Subcutaneous abdominal adipose tissue (tissue), 5 donors: ENCODE measurements around the gene WDR55.
A peak's percentile ranks its signal among the peaks of the same experiment; 100 is the strongest.
"Not testable (repeated sequence)": the region's sequence is repeated elsewhere in the genome, so short reads cannot be mapped to it uniquely, and the experiment has no call there.

Experiments used
- H3K27ac ChIP-seq: one replicate; pipeline ENCODE4 v1.7.0; 2013; ENCODE audit warnings: low read depth, mild to moderate bottlenecking, inconsistent platforms, low read length, moderate library complexity
- H3K27me3 ChIP-seq, 5 donors: one replicate each; pipeline ENCODE4 v1.7.0; 2013; ENCODE audit warnings: low read length in 5 of 5, inconsistent platforms in 1 of 5; ENCODE audit not compliant: control insufficient read depth in 5 of 5, insufficient read depth in 4 of 5
- H3K36me3 ChIP-seq, 5 donors: one replicate each; pipeline ENCODE4 v1.7.0; 2013; ENCODE audit warnings: low read length in 5 of 5; ENCODE audit not compliant: control insufficient read depth in 5 of 5, insufficient read depth in 5 of 5
- H3K4me1 ChIP-seq, 5 donors: one replicate each; pipeline ENCODE4 v1.7.0; 2013; ENCODE audit warnings: low read length in 5 of 5, mild to moderate bottlenecking in 3 of 5, moderate library complexity in 1 of 5; ENCODE audit not compliant: control insufficient read depth in 5 of 5, insufficient read depth in 5 of 5
- H3K4me3 ChIP-seq, 5 donors: one replicate each; pipeline ENCODE4 v1.7.0; 2013; ENCODE audit warnings: low read length in 5 of 5, low read depth in 1 of 5
- H3K9ac ChIP-seq, 5 donors: one replicate each; pipeline ENCODE4 v1.7.0; 2013; ENCODE audit warnings: low read length in 5 of 5, mild to moderate bottlenecking in 4 of 5, moderate library complexity in 3 of 5
- H3K9me3 ChIP-seq, 5 donors: one replicate each; pipeline ENCODE4 v1.7.0; 2013; ENCODE audit warnings: low read length in 5 of 5; ENCODE audit not compliant: control insufficient read depth in 5 of 5
- donor health status: healthy.
- donor health status: healthy.
- donor health status: healthy.
- donor health status: healthy.
- donor health status: healthy.

The WDR55 gene

DNA sequence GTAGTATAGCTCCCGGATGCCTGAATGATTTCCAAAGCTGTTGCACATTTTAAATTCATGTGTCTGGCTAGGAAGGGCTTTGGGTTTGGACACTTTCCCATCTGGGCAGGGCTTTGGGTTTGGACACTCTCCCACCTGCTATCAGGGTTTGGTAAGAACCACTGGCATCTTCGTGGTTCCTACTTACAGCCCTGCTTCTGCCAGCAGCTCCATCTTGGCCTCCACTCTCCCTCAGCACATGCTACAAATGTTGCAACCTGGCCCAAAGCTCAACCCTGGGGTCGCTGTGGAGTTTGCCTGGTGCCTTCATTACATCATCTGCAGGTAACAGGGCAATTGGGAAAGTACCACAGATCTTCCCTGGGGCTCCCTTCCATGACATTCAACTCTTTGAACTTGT, 22.0 kb upstream of the WDR55 start:
- Histone ChIP-seq H3K9me3 (no peaks in the 10 kb centered on the region), H3K27me3 (no peaks in the 10 kb centered on the region), H3K36me3 (peaks cover 0 to 40% (median 30%) of the 10 kb centered on the region in 5 donors), H3K4me3 (no peak overlapping the region), H3K9ac (no peak overlapping the region), H3K4me1 (peaks cover 6 to 43% (median 33%) of the 10 kb centered on the region in 5 donors), H3K27ac (no peak overlapping the region)

DNA sequence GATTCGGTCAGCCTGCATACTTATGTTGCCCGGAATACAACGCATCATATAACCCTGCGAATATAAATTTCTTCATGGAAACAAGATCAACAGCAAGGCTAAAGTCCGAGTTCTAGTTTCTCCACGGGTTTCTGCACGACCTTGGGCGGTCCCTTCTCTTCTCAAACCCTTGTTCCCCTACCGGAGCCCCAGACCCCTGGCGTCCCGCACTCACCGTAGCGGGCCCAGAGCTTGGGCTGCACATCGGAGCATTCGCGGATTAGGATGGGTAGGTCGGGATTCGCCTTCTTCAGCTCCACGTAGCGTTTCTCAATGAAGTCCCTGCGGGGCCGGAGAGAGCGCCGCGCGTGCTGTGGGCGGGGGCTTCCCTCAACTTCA, 17.7 kb upstream of the WDR55 start:
- peak overlapping the region; percentile 69 to 94 (median 90) for H3K4me3 ChIP-seq
- H3K36me3 ChIP-seq, result peaks cover 10 to 66% (median 46%) of the 10 kb centered on the region in 5 donors
- H3K9me3 ChIP-seq, result no peaks in the 10 kb centered on the region
- peaks cover 0 to 31% (median 23%) of the 10 kb centered on the region in 5 donors for H3K4me1 ChIP-seq
- peak overlapping the region; percentile 71 for H3K27ac ChIP-seq
- H3K9ac ChIP-seq, result peak overlapping the region; percentile 35 to 96 (median 85)
- H3K27me3 ChIP-seq, result no peaks in the 10 kb centered on the region

- no peak overlapping the region for H3K27ac ChIP-seq
- no peaks in the 10 kb centered on the region for H3K9me3 ChIP-seq
- H3K27me3 ChIP-seq, result no peaks in the 10 kb centered on the region
- H3K9ac ChIP-seq, result no peak overlapping the region
- H3K4me3 ChIP-seq, result no peak overlapping the region
- H3K36me3 ChIP-seq, result peaks cover 42 to 95% (median 87%) of the 10 kb centered on the region in 5 donors
- peaks cover 0 to 2% (median 2%) of the 10 kb centered on the region in 5 donors for H3K4me1 ChIP-seq
Observed at GRCh38 chr5:140658870-140659269, 5.8 kb upstream of the WDR55 start.

GRCh38 chr5:140660371-140660770, 4.3 kb upstream of the WDR55 start:
- H3K9ac ChIP-seq, result not testable (repeated sequence)
- H3K36me3 ChIP-seq, result peaks cover 31 to 80% (median 72%) of the 10 kb centered on the region in 5 donors

GRCh38 chr5:140664030-140664358, 710 bp upstream of the WDR55 start:
- peaks cover 4 to 29% (median 21%) of the 10 kb centered on the region in 5 donors for H3K4me1 ChIP-seq
- H3K9ac ChIP-seq, result peak overlapping the region; percentile 70 to 99 (median 87)
- peak overlapping the region; percentile 85 to 96 (median 92) for H3K4me3 ChIP-seq
- no peaks in the 10 kb centered on the region for H3K27me3 ChIP-seq
- no peaks in the 10 kb centered on the region for H3K9me3 ChIP-seq
- H3K36me3 ChIP-seq, result peaks cover 21 to 65% (median 56%) of the 10 kb centered on the region in 5 donors
- H3K27ac ChIP-seq, result peak overlapping the region; percentile 92

More at GRCh38 chr5:140660371-140660770, 4.3 kb upstream of the WDR55 start:
- not testable (repeated sequence) for H3K4me3 ChIP-seq, H3K27ac ChIP-seq, H3K9me3 ChIP-seq, H3K27me3 ChIP-seq
- peaks cover 4 to 13% (median 10%) of the 10 kb centered on the region in 5 donors for H3K4me1 ChIP-seq

GRCh38 chr5:140671035-140671434, 6.3 kb downstream of the WDR55 start:
- not testable (repeated sequence) for H3K27me3 ChIP-seq, H3K4me3 ChIP-seq, H3K27ac ChIP-seq, H3K9ac ChIP-seq, H3K9me3 ChIP-seq
- peaks cover 0 to 13% (median 9%) of the 10 kb centered on the region in 5 donors for H3K4me1 ChIP-seq
- peaks cover 0 to 89% (median 63%) of the 10 kb centered on the region in 5 donors for H3K36me3 ChIP-seq

DNA sequence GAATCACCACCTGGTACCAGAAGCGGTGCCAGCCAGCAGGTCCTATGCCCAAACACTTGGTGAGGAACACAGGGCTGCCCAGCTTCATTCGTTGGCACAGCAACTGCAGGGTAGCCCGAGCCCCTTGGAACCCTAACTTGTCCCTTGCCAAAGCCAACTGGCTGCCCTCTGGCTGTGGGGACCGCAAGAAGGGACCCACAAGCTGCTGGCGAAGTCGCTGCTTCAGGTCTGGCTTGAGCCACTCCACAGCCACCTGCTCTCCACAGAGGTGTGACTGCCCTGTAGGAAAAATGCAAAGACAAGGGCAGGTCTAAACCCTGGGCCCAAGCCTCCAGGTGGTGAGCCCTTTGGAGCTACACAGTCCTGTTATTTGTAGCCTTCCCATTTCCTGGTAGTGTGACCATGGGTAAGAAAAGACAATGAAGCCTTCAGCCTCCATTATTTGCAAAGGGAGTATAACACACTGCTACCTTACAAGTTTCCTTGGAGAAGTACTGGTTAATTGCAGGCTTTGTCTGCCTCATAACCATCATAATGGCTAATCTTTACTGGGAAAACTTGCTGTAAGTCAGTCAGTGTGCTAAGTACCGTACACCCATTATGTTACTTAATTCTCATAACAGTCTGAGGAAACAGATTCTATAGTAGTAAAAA, 6.9 kb downstream of the WDR55 start:
- Histone ChIP-seq H3K4me1 (peaks cover 0 to 9% (median 6%) of the 10 kb centered on the region in 5 donors), H3K27me3 (no peaks in the 10 kb centered on the region), H3K9ac (no peak overlapping the region), H3K27ac (no peak overlapping the region), H3K36me3 (peaks cover 0 to 95% (median 68%) of the 10 kb centered on the region in 5 donors), H3K9me3 (no peaks in the 10 kb centered on the region), H3K4me3 (no peak overlapping the region)

GRCh38 chr5:140672455-140673186, 7.9 kb downstream of the WDR55 start:
- H3K27ac ChIP-seq, result no peak overlapping the region
- H3K9ac ChIP-seq, result no peak overlapping the region
- H3K36me3 ChIP-seq, result peaks cover 0 to 97% (median 76%) of the 10 kb centered on the region in 5 donors
- H3K27me3 ChIP-seq, result no peaks in the 10 kb centered on the region
- H3K4me3 ChIP-seq, result peak overlapping the region in 3 of 5 donors; percentile 16 to 39 (median 22)
- peaks cover 0 to 9% (median 4%) of the 10 kb centered on the region in 5 donors for H3K4me1 ChIP-seq
- no peaks in the 10 kb centered on the region for H3K9me3 ChIP-seq

DNA sequence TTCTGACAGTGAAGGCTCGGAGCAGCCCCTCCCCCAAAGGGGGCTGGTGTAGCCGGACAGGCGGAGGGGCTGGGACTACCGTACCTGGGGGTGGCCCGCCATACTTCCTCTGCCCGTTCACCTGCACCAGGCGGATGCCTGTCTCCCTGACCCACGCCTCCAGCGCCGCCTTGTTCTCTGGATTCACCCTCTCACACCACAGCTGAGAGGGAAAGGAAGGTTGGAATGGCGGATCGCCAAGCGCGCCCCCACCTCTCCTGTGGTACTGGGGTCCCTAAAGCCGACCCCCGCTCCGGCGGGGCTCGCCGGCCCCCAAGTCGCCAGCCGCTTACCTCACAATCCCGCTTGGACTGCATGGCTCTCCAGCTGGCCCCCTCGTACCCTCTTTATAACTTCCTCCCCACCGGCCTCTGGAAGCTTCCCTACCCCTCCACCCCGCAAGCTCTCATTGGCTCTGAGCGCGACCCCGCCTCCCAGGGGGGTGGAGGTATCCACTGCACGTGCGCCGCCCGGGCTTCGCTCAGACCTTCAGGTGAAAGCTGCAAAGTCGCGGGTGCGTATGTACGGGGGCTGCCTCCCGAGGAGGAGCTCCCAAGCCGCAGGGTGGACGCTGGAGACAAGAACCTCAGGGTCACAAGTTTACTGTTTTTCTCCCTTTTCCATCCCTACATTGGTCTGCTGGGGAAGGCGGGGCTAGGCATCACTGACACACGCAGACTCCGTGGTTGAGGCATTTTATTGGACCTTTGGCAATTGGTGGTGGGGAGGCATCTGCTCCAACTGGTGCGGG, 8.7 kb downstream of the WDR55 start, which contains the start of gene DND1:
Gene DND1, minus strand, starts transcription at position 390 of the 790 bp plus-strand sequence. Its CDS starts 34 bp downstream, at position 356.
- Histone ChIP-seq H3K9ac (no peak within 1 kb of the TSS), H3K27ac (no peak within 1 kb of the TSS), H3K4me3 (peak within 1 kb of the TSS in 3 of 5 donors; percentile 16 to 39 (median 22)), H3K4me1 (peaks cover 0 to 9% (median 4%) of the 10 kb centered on the region in 5 donors), H3K36me3 (peaks cover 0 to 94% (median 74%) of the 10 kb centered on the region in 5 donors), H3K9me3 (no peaks in the 10 kb centered on the region), H3K27me3 (no peaks in the 10 kb centered on the region)
